CD4-positive, alpha-beta T cell treated with Interleukin-6 at 100 ng/mL for 8 hours (primary cell): ENCODE measurements around the gene CMSS1.

ENCODE experiments used
- DNase-seq: peaks from one replicate; pipeline ENCODE4 v3.0.0-alpha.2; 2020; ENCODE audit warnings: mixed read lengths, low spot score

The CMSS1 gene

GRCh38 chr3:99903869-99904268 is 86.2 kb downstream of the CMSS1 start:
- DNase-seq = no peak

- no peak for DNase-seq
Measured at GRCh38 chr3:99907959-99908544, 90.4 kb downstream of the CMSS1 start.

GRCh38 chr3:99909714-99910495 is 92.2 kb downstream of the CMSS1 start:
- no peak for DNase-seq

GRCh38 chr3:99910752-99911290 is 93.2 kb downstream of the CMSS1 start:
- DNase-seq = no peak

- no peak for DNase-seq
Measured at GRCh38 chr3:99911433-99911832, 93.8 kb downstream of the CMSS1 start.

GRCh38 chr3:99915906-99916432 is 98.3 kb downstream of the CMSS1 start:
- no peak for DNase-seq

GRCh38 chr3:99918715-99919114 is 101.1 kb downstream of the CMSS1 start:
- no peak for DNase-seq

- no peak for DNase-seq
Measured at GRCh38 chr3:99919694-99920093, 102.0 kb downstream of the CMSS1 start.

- DNase-seq = no peak
Measured at GRCh38 chr3:99920481-99921376, 103.1 kb downstream of the CMSS1 start.

GRCh38 chr3:99921377-99921695 is 103.7 kb downstream of the CMSS1 start:
- DNase-seq = no peak

GRCh38 chr3:99921986-99922385 is 104.3 kb downstream of the CMSS1 start:
- no peak for DNase-seq

GRCh38 chr3:99923873-99924272 is 106.2 kb downstream of the CMSS1 start:
- DNase-seq = no peak

- DNase-seq = no peak
Measured at GRCh38 chr3:99925584-99926230, 108.0 kb downstream of the CMSS1 start.

- DNase-seq = no peak
Measured at GRCh38 chr3:99927671-99928457, 110.2 kb downstream of the CMSS1 start.

GRCh38 chr3:99928771-99929744 is 111.4 kb downstream of the CMSS1 start:
- no peak for DNase-seq

GRCh38 chr3:99929745-99930139 is 112.1 kb downstream of the CMSS1 start:
- DNase-seq = no peak

GRCh38 chr3:99931059-99931458 is 113.4 kb downstream of the CMSS1 start:
- DNase-seq = no peak

GRCh38 chr3:99933971-99934750 is 116.5 kb downstream of the CMSS1 start:
- DNase-seq = no peak
